ENCODE measurements around the gene SV2A.

- TF ChIP-seq POLR2A (IDR thresholded peaks at IDR 0.05; ENCODE audit: low read length) (no peak), GATA1 (IDR thresholded peaks at IDR 0.05; ENCODE audit: low read depth, low read length) (no peak)
Observed at GRCh38 chr1:149925345-149925744, 7.7 kb upstream of the SV2A start.

Measured in erythroblast (primary cell).